CD14-positive monocyte (primary cell): Measurements from ENCODE around the gene GLRX3. TPM values are rescaled to one million over a fixed set of nuclear protein-coding genes. Genes with fewer than 3 reads are reported as not detected.

ENCODE experiments used
- DNase-seq, 3 donors: peaks; one replicate each; pipeline ENCODE4 v3.0.0-alpha.2; 2011 to 2022
- H2AFZ ChIP-seq: 2 replicates; pipeline ENCODE4 v1.6.0; 2012; ENCODE audit warnings: mild to moderate bottlenecking, low read depth, low read length, inconsistent platforms; ENCODE audit not compliant: insufficient read depth, poor library complexity, severe bottlenecking
- H3K27ac ChIP-seq, 2 donors: 1 replicate in 1 of 2; 2 replicates in 1 of 2; pipeline ENCODE4 v1.5.1; 2012 to 2013; ENCODE audit warnings: low read length in 2 of 2, control low read depth in 1 of 2, inconsistent platforms in 1 of 2, low read depth in 1 of 2, mild to moderate bottlenecking in 1 of 2
- H3K27me3 ChIP-seq, 2 donors: one replicate each; pipeline versions ENCODE4 v1.6.0 to v1.6.1; 2011 to 2013; ENCODE audit warnings: low read length in 2 of 2; ENCODE audit not compliant: control insufficient read depth in 2 of 2, insufficient read depth in 2 of 2
- H3K36me3 ChIP-seq, 2 donors: replicated peaks in 1 of 2; 1 replicate in 1 of 2; 2 replicates in 1 of 2; pipeline versions ENCODE4 v1.5.1 to v1.6.1; 2012 to 2013; ENCODE audit warnings: low read length in 2 of 2, control low read depth in 1 of 2, inconsistent platforms in 1 of 2, mild to moderate bottlenecking in 1 of 2; ENCODE audit not compliant: insufficient read depth in 2 of 2, control insufficient read depth in 1 of 2
- H3K4me1 ChIP-seq, 2 donors: 1 replicate in 1 of 2; 2 replicates in 1 of 2; pipeline versions ENCODE4 v1.5.1 to v1.6.1; 2012 to 2013; ENCODE audit warnings: low read length in 2 of 2, control low read depth in 1 of 2, inconsistent platforms in 1 of 2, mild to moderate bottlenecking in 1 of 2, moderate library complexity in 1 of 2; ENCODE audit not compliant: insufficient read depth in 2 of 2, control insufficient read depth in 1 of 2
- H3K4me2 ChIP-seq: replicated peaks from 2 replicates; pipeline ENCODE3; 2012; ENCODE audit warnings: low read length, moderate library complexity, mild to moderate bottlenecking; ENCODE audit not compliant: poor library complexity, severe bottlenecking; ENCODE audit errors: extremely low read depth
- H3K4me3 ChIP-seq, 3 experiments: fragments of 200-600 bp in 1 of 3; sonication (generic) in 1 of 3; replicated peaks in 1 of 3; 1 replicate in 2 of 3; 2 replicates in 1 of 3; pipeline ENCODE4 v1.5.1; 2011 to 2013; ENCODE audit warnings: low read length in 3 of 3, mild to moderate bottlenecking in 3 of 3, control low read depth in 2 of 3, low read depth in 2 of 3, inconsistent platforms in 1 of 3, moderate library complexity in 1 of 3
- H3K79me2 ChIP-seq: 2 replicates; pipeline ENCODE4 v1.6.0; 2012; ENCODE audit warnings: mild to moderate bottlenecking, control low read depth, inconsistent platforms, low read length, moderate library complexity; ENCODE audit not compliant: insufficient read depth
- H3K9ac ChIP-seq: 2 replicates; pipeline ENCODE4 v1.6.0; 2017; ENCODE audit warnings: low read length, mild to moderate bottlenecking; ENCODE audit not compliant: insufficient read depth, poor library complexity, severe bottlenecking
- H3K9me3 ChIP-seq, 2 donors: replicated peaks in 1 of 2; 1 replicate in 1 of 2; 2 replicates in 1 of 2; pipeline versions ENCODE4 v1.5.1 to v1.6.1; 2012 to 2013; ENCODE audit warnings: low read length in 2 of 2, control low read depth in 1 of 2; ENCODE audit not compliant: control insufficient read depth in 1 of 2, insufficient read depth in 1 of 2
- H4K20me1 ChIP-seq: 2 replicates; pipeline ENCODE4 v1.6.0; 2012; ENCODE audit warnings: mild to moderate bottlenecking, low read length, control low read depth, moderate library complexity; ENCODE audit not compliant: insufficient read depth
- H3K27ac Mint-ChIP-seq, 7 donors: one replicate each; pipeline ENCODE4 v1.8.0; 2020; ENCODE audit warnings: mild to moderate bottlenecking in 7 of 7, mixed read lengths in 7 of 7, moderate library complexity in 6 of 7, inconsistent platforms in 2 of 7
- H3K27me3 Mint-ChIP-seq, 3 donors: one replicate each; pipeline ENCODE4 v1.8.0; 2021 to 2022; ENCODE audit warnings: low read depth in 3 of 3, mild to moderate bottlenecking in 3 of 3, mixed read lengths in 3 of 3, moderate library complexity in 3 of 3, inconsistent platforms in 1 of 3
- H3K36me3 Mint-ChIP-seq, 2 donors: one replicate each; pipeline ENCODE4 v1.8.0; 2020; ENCODE audit warnings: mixed read lengths in 2 of 2, inconsistent platforms in 1 of 2, mild to moderate bottlenecking in 1 of 2
- H3K4me1 Mint-ChIP-seq: one replicate; pipeline ENCODE4 v1.8.0; 2020; ENCODE audit warnings: mild to moderate bottlenecking, mixed read lengths
- H3K4me3 Mint-ChIP-seq, 2 donors: one replicate each; pipeline ENCODE4 v1.8.0; 2020; ENCODE audit warnings: mild to moderate bottlenecking in 2 of 2, mixed read lengths in 2 of 2, moderate library complexity in 1 of 2
- H3K9me3 Mint-ChIP-seq, 7 donors: one replicate each; pipeline ENCODE4 v1.8.0; 2020 to 2022; ENCODE audit warnings: mixed read lengths in 7 of 7, mild to moderate bottlenecking in 6 of 7, moderate library complexity in 6 of 7, inconsistent platforms in 2 of 7
- CTCF ChIP-seq: fragments of 200-600 bp; IDR thresholded peaks from one replicate; pipeline ENCODE4 v1.8.0; 2022; ENCODE audit warnings: antibody characterized with exemption, mild to moderate bottlenecking
- WGBS: methylation state at CpG from one replicate; pipeline ENCODE4 v1.1.5; 2013; ENCODE audit warnings: missing lambda C conversion rate; ENCODE audit not compliant: insufficient coverage; 5-methylcytosine and 5-hydroxymethylcytosine counted together
- intact Hi-C, 2 donors: fragments of 100-400 bp; cut with micrococcal nuclease; formaldehyde crosslinking; loops; one replicate each; pipeline versions ENCODE4 v1.15.0 to v1.15.1; 2023
- polyA plus RNA-seq, 3 donors: library from polyadenylated mRNA; depleted of rRNA in 1 of 3; unstranded in 2 of 3; stranded (reverse) in 1 of 3; fragments of 300-500 nt in 2 of 3; fragments of >200 nt in 1 of 3; fragmentation: Illumina TruSeq in 2 of 3; gene quantifications; 1 replicate in 2 of 3; 2 replicates in 1 of 3; pipeline ENCODE4 v1.2.3, GENCODE V29; 2012 to 2021

GLRX3 gene
- polyA plus RNA-seq, 3 donors: 25.3 to 94.1 (median 78.2) TPM

DNA sequence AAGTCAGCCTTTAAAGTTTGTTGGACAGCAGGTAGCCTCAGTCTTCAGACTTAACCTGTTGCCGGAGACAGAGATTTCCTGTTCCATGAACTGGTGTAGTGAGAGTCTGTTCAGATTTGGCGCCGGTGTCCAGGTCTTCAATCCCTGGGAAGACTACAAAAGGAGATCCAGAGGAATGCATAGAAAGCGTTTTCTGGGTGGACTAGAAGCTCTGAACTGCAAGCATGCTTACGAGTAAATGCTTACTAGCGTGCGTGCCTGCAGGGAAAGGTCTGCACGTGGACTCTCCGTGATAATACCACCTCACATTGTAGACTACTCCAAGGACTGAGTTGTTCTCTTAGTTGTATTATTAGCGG lies 878 bp downstream of the GLRX3 start:
- Histone ChIP-seq H3K4me3 (peak overlapping the region; percentile 53 to 86 (median 62)), H3K4me2 (peak overlapping the region; percentile 92), H4K20me1 (peaks cover 53% of the 10 kb centered on the region), H3K9me3 (no peaks in the 10 kb centered on the region), H3K79me2 (peaks cover 56% of the 10 kb centered on the region), H3K36me3 (peaks cover 0 to 6% of the 10 kb centered on the region in 2 donors), H3K4me1 (peaks cover 19 to 41% of the 10 kb centered on the region in 2 donors), H3K27me3 (no peaks in the 10 kb centered on the region), H2AFZ (peak overlapping the region; percentile 98), H3K9ac (peak overlapping the region; percentile 94), H3K27ac (peak overlapping the region in 1 of 2 donors; percentile 76)
- no peak for TF ChIP-seq CTCF
- peaks cover 0 to 3% (median 0%) of the 10 kb centered on the region in 7 donors for H3K9me3 Mint-ChIP-seq
- peak overlapping the region; percentile 78 to 86 for H3K4me3 Mint-ChIP-seq
- no peak for DNase-seq
- intact Hi-C loops: loop anchor here in 1 of 2 donors (10.0 kb wide), 1 partner anchor 672 kb away; the partner anchor contains the start of gene MGMT
- H3K36me3 Mint-ChIP-seq: peaks cover 10 to 22% of the 10 kb centered on the region in 2 donors
- WGBS: 0% methylated on average over 3 of the region's 10 CpGs
- H3K27me3 Mint-ChIP-seq: peaks cover 8 to 17% (median 8%) of the 10 kb centered on the region in 3 donors
- peak overlapping the region; percentile 0 to 93 (median 31) for H3K27ac Mint-ChIP-seq
- peaks cover 48% of the 10 kb centered on the region for H3K4me1 Mint-ChIP-seq

GRCh38 chr10:130137659-130138478 lies 1.7 kb downstream of the GLRX3 start:
- H2AFZ ChIP-seq: no peak overlapping the region
- TF ChIP-seq CTCF: no peak
- no peaks in the 10 kb centered on the region for H3K27me3 ChIP-seq
- peak overlapping the region in 1 of 3 experiments; percentile 86 for H3K4me3 ChIP-seq
- H3K9me3 ChIP-seq: no peaks in the 10 kb centered on the region
- H3K4me1 ChIP-seq: peaks cover 19 to 41% of the 10 kb centered on the region in 2 donors
- WGBS: over 99% methylated on average over 22 of the region's 28 CpGs
- H3K4me3 Mint-ChIP-seq: peak overlapping the region; percentile 78 to 86
- no peak overlapping the region for H3K9ac ChIP-seq
- intact Hi-C loops: loop anchor here in 1 of 2 donors (10.0 kb wide), 1 partner anchor 673 kb away; the partner anchor contains the start of gene MGMT
- no peak for DNase-seq
- peaks cover 3 to 15% (median 8%) of the 10 kb centered on the region in 3 donors for H3K27me3 Mint-ChIP-seq
- H3K4me1 Mint-ChIP-seq: peaks cover 53% of the 10 kb centered on the region
- peaks cover 64% of the 10 kb centered on the region for H3K79me2 ChIP-seq
- H3K27ac Mint-ChIP-seq: peak overlapping the region in 5 of 7 donors; percentile 1 to 48 (median 15)
- peaks cover 0 to 2% (median 0%) of the 10 kb centered on the region in 7 donors for H3K9me3 Mint-ChIP-seq
- peak overlapping the region in 1 of 2 donors; percentile 3 for H3K27ac ChIP-seq
- peaks cover 16 to 30% of the 10 kb centered on the region in 2 donors for H3K36me3 Mint-ChIP-seq
- H3K4me2 ChIP-seq: peak overlapping the region; percentile 92
- peaks cover 0 to 14% of the 10 kb centered on the region in 2 donors for H3K36me3 ChIP-seq
- H4K20me1 ChIP-seq: peaks cover 61% of the 10 kb centered on the region
